ENCODE measurements around the gene DOCK3.
"Not testable (repeated sequence)": the region's sequence is repeated elsewhere in the genome, so short reads cannot be mapped to it uniquely, and the experiment has no call there.

Gene DOCK3

GRCh38 chr3:50790894-50791293 lies 116.2 kb downstream of the DOCK3 start:
- not testable (repeated sequence) for DNase-seq (ENCODE audit: low read depth in 2 of 2)

GRCh38 chr3:50792568-50792967 lies 117.8 kb downstream of the DOCK3 start:
- no peak for DNase-seq (ENCODE audit: low read depth in 2 of 2)

GRCh38 chr3:50803805-50804204 lies 129.1 kb downstream of the DOCK3 start:
- DNase-seq (ENCODE audit: low read depth in 2 of 2), result not testable (repeated sequence)

- not testable (repeated sequence) for DNase-seq (ENCODE audit: low read depth in 2 of 2)
Observed at GRCh38 chr3:50804376-50804775, 129.6 kb downstream of the DOCK3 start.

GRCh38 chr3:50805321-50805720 lies 130.6 kb downstream of the DOCK3 start:
- no peak for DNase-seq (ENCODE audit: low read depth in 2 of 2)

- DNase-seq (ENCODE audit: low read depth in 2 of 2), result no peak
Observed at GRCh38 chr3:50806031-50806430, 131.3 kb downstream of the DOCK3 start.

- no peak for DNase-seq (ENCODE audit: low read depth in 2 of 2)
Observed at GRCh38 chr3:50806806-50807205, 132.1 kb downstream of the DOCK3 start.

- DNase-seq (ENCODE audit: low read depth in 2 of 2), result no peak
Observed at GRCh38 chr3:50807266-50807665, 132.5 kb downstream of the DOCK3 start.

GRCh38 chr3:50811893-50812292 lies 137.2 kb downstream of the DOCK3 start:
- DNase-seq (ENCODE audit: low read depth in 2 of 2), result no peak

- DNase-seq (ENCODE audit: low read depth in 2 of 2), result no peak
Observed at GRCh38 chr3:50815844-50816243, 141.1 kb downstream of the DOCK3 start.

GRCh38 chr3:50816894-50817293 lies 142.2 kb downstream of the DOCK3 start:
- no peak for DNase-seq (ENCODE audit: low read depth in 2 of 2)

- DNase-seq (ENCODE audit: low read depth in 2 of 2), result no peak
Observed at GRCh38 chr3:50817756-50818529, 143.2 kb downstream of the DOCK3 start.

- no peak for DNase-seq (ENCODE audit: low read depth in 2 of 2)
Observed at GRCh38 chr3:50819882-50820281, 145.2 kb downstream of the DOCK3 start.

- no peak for DNase-seq (ENCODE audit: low read depth in 2 of 2)
Observed at GRCh38 chr3:50825841-50826240, 151.1 kb downstream of the DOCK3 start.

GRCh38 chr3:50830451-50830850 lies 155.7 kb downstream of the DOCK3 start:
- DNase-seq (ENCODE audit: low read depth in 2 of 2), result no peak

- DNase-seq (ENCODE audit: low read depth in 2 of 2), result not testable (repeated sequence)
Observed at GRCh38 chr3:50831009-50831408, 156.3 kb downstream of the DOCK3 start.

- no peak for DNase-seq (ENCODE audit: low read depth in 2 of 2)
Observed at GRCh38 chr3:50840983-50841489, 166.3 kb downstream of the DOCK3 start.

GRCh38 chr3:50848308-50848707 lies 173.6 kb downstream of the DOCK3 start:
- DNase-seq (ENCODE audit: low read depth in 2 of 2), result no peak

GRCh38 chr3:50850639-50851511 lies 176.1 kb downstream of the DOCK3 start:
- no peak for DNase-seq (ENCODE audit: low read depth in 2 of 2)

GRCh38 chr3:50853936-50854335 lies 179.2 kb downstream of the DOCK3 start:
- no peak for DNase-seq (ENCODE audit: low read depth in 2 of 2)

- no peak for DNase-seq (ENCODE audit: low read depth in 2 of 2)
Observed at GRCh38 chr3:50862221-50862620, 187.5 kb downstream of the DOCK3 start.

- DNase-seq (ENCODE audit: low read depth in 2 of 2), result no peak
Observed at GRCh38 chr3:50873376-50874157, 198.8 kb downstream of the DOCK3 start.
